BE2C (cell line): ENCODE data around the gene ENPP7.

Experiments used
- DNase-seq: peaks from one replicate; pipeline ENCODE4 v3.0.0-alpha.2; 2020
- H3K27me3 ChIP-seq: fragments of 250-450 bp; sonication (Bioruptor Pico); 2 replicates; pipeline ENCODE4 v1.5.1; 2020; ENCODE audit warnings: mild to moderate bottlenecking
- H3K36me3 ChIP-seq: fragments of 250-450 bp; sonication (Bioruptor Pico); 2 replicates; pipeline ENCODE4 v1.5.1; 2020; ENCODE audit warnings: mild to moderate bottlenecking
- H3K4me1 ChIP-seq: fragments of 250-450 bp; sonication (Bioruptor Pico); 2 replicates; pipeline ENCODE4 v1.5.1; 2020
- H3K4me3 ChIP-seq: 2 replicates; pipeline ENCODE4 v1.5.1; 2011; ENCODE audit warnings: low read depth, low read length
- H3K9me3 ChIP-seq: fragments of 250-450 bp; sonication (Bioruptor Pico); 2 replicates; pipeline ENCODE4 v1.5.1; 2020
- CTCF ChIP-seq: IDR thresholded peaks from 2 replicates; pipeline ENCODE4 v1.5.1; 2012; ENCODE audit warnings: mild to moderate bottlenecking, low read depth, low read length

ENPP7 gene

DNA sequence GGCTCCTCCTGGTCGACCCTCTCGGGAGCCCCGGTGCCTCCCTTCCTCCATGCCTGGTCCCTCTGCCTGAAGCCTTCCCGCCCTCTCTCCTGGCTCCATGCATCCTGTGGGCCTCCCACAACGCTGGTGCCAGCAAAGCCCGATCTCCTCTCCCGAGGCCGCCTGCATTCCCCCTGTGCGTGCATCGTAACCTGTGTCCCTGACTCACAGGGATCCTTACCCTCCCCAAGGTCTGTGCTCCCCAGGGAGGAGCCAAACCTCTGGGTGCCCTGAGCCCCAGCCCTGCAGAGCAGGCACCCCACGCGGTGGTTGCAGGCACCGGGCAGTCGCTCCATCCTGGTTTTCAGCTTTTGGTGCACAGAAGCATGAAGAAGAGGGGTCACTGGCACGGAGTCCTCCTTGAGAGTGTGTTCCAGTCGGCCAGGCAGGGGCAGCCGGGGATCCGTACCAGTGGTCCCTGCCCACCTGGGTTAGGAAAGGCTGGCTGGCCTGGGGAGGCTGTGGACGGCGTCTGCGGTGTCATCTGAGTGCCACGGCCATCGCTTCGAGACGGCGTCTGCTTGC lies 1.8 kb upstream of the ENPP7 start:
- no peak for DNase-seq
- TF ChIP-seq CTCF, result no peak

GRCh38 chr17:79729761-79730160 lies 982 bp upstream of the ENPP7 start:
- no peaks in the 10 kb centered on the region; the same call in 1 of the 2 replicates for H3K4me1 ChIP-seq
- no peak overlapping the region for H3K4me3 ChIP-seq
- H3K36me3 ChIP-seq, result no peaks in the 10 kb centered on the region
- H3K27me3 ChIP-seq, result no peaks in the 10 kb centered on the region
- TF ChIP-seq CTCF, result no peak
- no peak for DNase-seq
- H3K9me3 ChIP-seq, result no peaks in the 10 kb centered on the region

More for the DNA sequence above, 1.8 kb upstream of the ENPP7 start:
- no peaks in the 10 kb centered on the region for H3K27me3 ChIP-seq
- H3K4me3 ChIP-seq, result peak overlapping the region; percentile 31; the same call in 1 of the 2 replicates
- H3K9me3 ChIP-seq, result no peaks in the 10 kb centered on the region
- no peaks in the 10 kb centered on the region for H3K36me3 ChIP-seq
- H3K4me1 ChIP-seq, result no peaks in the 10 kb centered on the region; the same call in 1 of the 2 replicates

DNA sequence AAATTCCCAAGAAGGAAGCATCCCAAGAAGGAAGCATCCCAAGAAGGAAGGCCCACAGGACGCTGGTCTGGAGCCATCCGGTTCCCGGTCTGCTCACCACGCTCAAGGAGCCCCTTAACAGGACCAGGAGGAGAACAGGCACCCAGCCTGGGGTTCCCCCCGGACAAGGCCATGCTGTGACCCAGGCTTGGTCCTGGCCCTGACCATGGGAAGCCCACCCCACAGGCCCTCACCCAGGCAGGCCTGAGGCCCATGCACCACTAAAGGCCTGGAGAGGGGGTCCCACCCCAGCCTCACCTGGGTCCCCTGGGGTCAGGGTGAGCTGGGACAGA lies 340 bp upstream of the ENPP7 start:
- Histone ChIP-seq H3K4me3 (no peak overlapping the region), H3K36me3 (no peaks in the 10 kb centered on the region), H3K9me3 (no peaks in the 10 kb centered on the region), H3K27me3 (no peaks in the 10 kb centered on the region), H3K4me1 (no peaks in the 10 kb centered on the region; the same call in 1 of the 2 replicates)
- DNase-seq, result no peak
- no peak for TF ChIP-seq CTCF

- Histone ChIP-seq H3K4me1 (no peaks in the 10 kb centered on the region; the same call in 1 of the 2 replicates), H3K27me3 (no peaks in the 10 kb centered on the region), H3K36me3 (no peaks in the 10 kb centered on the region), H3K9me3 (no peaks in the 10 kb centered on the region), H3K4me3 (no peak overlapping the region)
- DNase-seq, result no peak
- TF ChIP-seq CTCF, result no peak
Observed at GRCh38 chr17:79732254-79732653, 1.5 kb downstream of the ENPP7 start.

GRCh38 chr17:79732804-79733691 lies 2.3 kb downstream of the ENPP7 start:
- no peak for DNase-seq
- no peak for TF ChIP-seq CTCF
- Histone ChIP-seq H3K36me3 (no peaks in the 10 kb centered on the region), H3K9me3 (no peaks in the 10 kb centered on the region), H3K4me1 (no peaks in the 10 kb centered on the region; the same call in 1 of the 2 replicates), H3K27me3 (no peaks in the 10 kb centered on the region), H3K4me3 (no peak overlapping the region)

GRCh38 chr17:79733692-79734070 lies 2.9 kb downstream of the ENPP7 start:
- H3K9me3 ChIP-seq, result no peaks in the 10 kb centered on the region
- H3K27me3 ChIP-seq, result no peaks in the 10 kb centered on the region
- TF ChIP-seq CTCF, result no peak
- no peak for DNase-seq
- H3K36me3 ChIP-seq, result no peaks in the 10 kb centered on the region
- no peaks in the 10 kb centered on the region for H3K4me1 ChIP-seq
- H3K4me3 ChIP-seq, result no peak overlapping the region
